HepG2 (cell line): ENCODE data around the gene FAIM. TPM values are rescaled to one million over a fixed set of nuclear protein-coding genes. Genes with fewer than 3 reads are reported as not detected.

Experiments used
- ATF7 ChIP-seq, 2 experiments: fragments of 450-650 bp in 1 of 2; sonication (generic) in 1 of 2; formaldehyde crosslinking in 1 of 2; IDR thresholded peaks; 2 replicates each; pipeline versions ENCODE4 v1.4.0 to v1.6.1; 2016 to 2020; ENCODE audit warnings: antibody characterized with exemption in 1 of 2, mild to moderate bottlenecking in 1 of 2, missing genetic modification reagents in 1 of 2
- CSRNP2 ChIP-seq: sonication (generic); formaldehyde crosslinking; conservative IDR thresholded peaks from 2 replicates; pipeline ENCODE4 v1.8.0; 2022; ENCODE audit warnings: low read depth, missing genetic modification reagents
- DBP ChIP-seq: sonication (generic); formaldehyde crosslinking; IDR thresholded peaks from 2 replicates; pipeline ENCODE4 v1.4.0; 2020; ENCODE audit warnings: missing genetic modification reagents; ENCODE audit errors: not compliant biosample characterization
- HMG20B ChIP-seq: conservative IDR thresholded peaks from 2 replicates; pipeline ENCODE4 v1.6.1; 2016; ENCODE audit warnings: missing genetic modification reagents, missing compliant biosample characterization
- HNF1A ChIP-seq, 2 experiments: sonication (generic) in 1 of 2; formaldehyde crosslinking in 1 of 2; IDR thresholded peaks; 2 replicates each; pipeline versions ENCODE4 v1.4.0 to v1.6.1; 2016 to 2020; ENCODE audit warnings: borderline replicate concordance in 1 of 2, low read depth in 1 of 2, mild to moderate bottlenecking in 1 of 2, missing genetic modification reagents in 1 of 2
- IKZF1 ChIP-seq: fragments of 450-650 bp; IDR thresholded peaks from 2 replicates; pipeline ENCODE4 v1.7.1; 2016
- JUN ChIP-seq: sonication (generic); formaldehyde crosslinking; IDR thresholded peaks from 2 replicates; pipeline ENCODE4 v1.4.0; 2020; ENCODE audit warnings: mild to moderate bottlenecking, missing genetic modification reagents
- KLF11 ChIP-seq: IDR thresholded peaks from 2 replicates; pipeline ENCODE4 v1.6.1; 2016; ENCODE audit warnings: missing compliant biosample characterization
- NFE2 ChIP-seq: sonication (generic); formaldehyde crosslinking; IDR thresholded peaks from 2 replicates; pipeline ENCODE4 v1.4.0; 2020; ENCODE audit warnings: missing genetic modification reagents
- PBX3 ChIP-seq: sonication (generic); formaldehyde crosslinking; IDR thresholded peaks from 2 replicates; pipeline ENCODE4 v1.8.1; 2023; ENCODE audit warnings: missing genetic modification reagents, inconsistent platforms, borderline replicate concordance
- PITX1 ChIP-seq: sonication (generic); formaldehyde crosslinking; IDR thresholded peaks from 2 replicates; pipeline ENCODE4 v1.5.1; 2020; ENCODE audit warnings: mild to moderate bottlenecking, missing genetic modification reagents
- SETDB1 ChIP-seq: sonication (generic); formaldehyde crosslinking; IDR thresholded peaks from 2 replicates; pipeline ENCODE4 v1.5.1; 2020; ENCODE audit warnings: missing genetic modification reagents, mild to moderate bottlenecking, borderline replicate concordance
- THYN1 ChIP-seq: sonication (generic); formaldehyde crosslinking; IDR thresholded peaks from 2 replicates; pipeline ENCODE4 v1.8.1; 2023; ENCODE audit warnings: low read depth, mild to moderate bottlenecking, moderate library complexity, missing genetic modification reagents, borderline replicate concordance
- ZGPAT ChIP-seq: IDR thresholded peaks from 2 replicates; pipeline ENCODE4 v1.6.1; 2016; ENCODE audit warnings: mild to moderate bottlenecking
- ZNF432 ChIP-seq: sonication (generic); formaldehyde crosslinking; IDR thresholded peaks from 2 replicates; pipeline ENCODE4 v1.5.0; 2020; ENCODE audit warnings: missing genetic modification reagents, mild to moderate bottlenecking, borderline replicate concordance
- ZNF558 ChIP-seq: sonication (generic); formaldehyde crosslinking; IDR thresholded peaks from 2 replicates; pipeline ENCODE4 v1.9.0; 2022; ENCODE audit warnings: mild to moderate bottlenecking, missing genetic modification reagents, borderline replicate concordance
- polyA plus RNA-seq, 8 experiments: library from polyadenylated mRNA; depleted of rRNA in 3 of 8; stranded (reverse) in 7 of 8; unstranded in 1 of 8; fragments of >200 nt; fragmentation: Illumina TruSeq in 4 of 8; extraction: Trizol in 4 of 8; gene quantifications; 2 replicates each; pipeline versions ENCODE4 v1.2.1 to v1.2.3, GENCODE V29; 2011 to 2016; ENCODE audit warnings: low read depth in 4 of 8, missing spikeins in 1 of 8, mixed read lengths in 1 of 8; ENCODE audit not compliant: insufficient read depth in 1 of 8
- total RNA-seq, 5 experiments: library from RNA; depleted of rRNA; stranded (reverse); fragments of >200 nt; fragmentation: Illumina TruSeq; extraction: Trizol; gene quantifications; 2 replicates each; pipeline ENCODE4 v1.2.3, GENCODE V29; 2016; ENCODE audit warnings: low read depth in 1 of 5

Gene FAIM
- total and polyA plus RNA-seq, 2 of the 13 experiments (the other 11 are each of a cell fraction or from before 2014, with no cell fraction given), result 4.3 to 25.8 TPM

- TF ChIP-seq CSRNP2 (CRISPR knock-in tag), result no peak
- TF ChIP-seq PBX3, result no peak
- TF ChIP-seq DBP, result no peak
- TF ChIP-seq IKZF1, result no peak
- no peak for TF ChIP-seq ZNF432 (CRISPR knock-in tag)
- no peak for TF ChIP-seq ATF7 (IDR thresholded peaks at IDR 0.05)
- TF ChIP-seq ATF7 (CRISPR knock-in tag; IDR thresholded peaks at IDR 0.05), result no peak
- no peak; the same call in 1 of the 2 replicates for TF ChIP-seq JUN
- TF ChIP-seq NFE2 (CRISPR knock-in tag), result no peak; the same call in 1 of the 2 replicates
- no peak for TF ChIP-seq HNF1A (IDR thresholded peaks at IDR 0.05; ENCODE audit: low read depth)
- TF ChIP-seq HNF1A (CRISPR knock-in tag; IDR thresholded peaks at IDR 0.05; ENCODE audit: borderline replicate concordance), result peak; percentile 26; the same call in 1 of the 2 replicates
- TF ChIP-seq HMG20B (CRISPR knock-in tag), result no peak
- TF ChIP-seq SETDB1 (CRISPR knock-in tag), result 0 out of 2 replicates have a peak, but pooled peaks have one; percentile 31
- TF ChIP-seq ZNF558 (CRISPR knock-in tag), result no peak
- TF ChIP-seq THYN1 (CRISPR knock-in tag), result no peak
- TF ChIP-seq PITX1 (CRISPR knock-in tag), result peak; percentile 32
- TF ChIP-seq KLF11, result no peak
- TF ChIP-seq ZGPAT (CRISPR knock-in tag), result peak; percentile 42; the same call in 1 of the 2 replicates
Observed at GRCh38 chr3:138594150-138594934, 14.2 kb upstream of the FAIM start, which contains the start of gene CEP70 (continued).
